Measurements from ENCODE around the gene A2ML1. TPM values are rescaled to one million over a fixed set of nuclear protein-coding genes. Genes with fewer than 3 reads are reported as not detected.

The A2ML1 gene
- total RNA-seq, 1 donor from 2014 or later: 0.43 TPM

DNA sequence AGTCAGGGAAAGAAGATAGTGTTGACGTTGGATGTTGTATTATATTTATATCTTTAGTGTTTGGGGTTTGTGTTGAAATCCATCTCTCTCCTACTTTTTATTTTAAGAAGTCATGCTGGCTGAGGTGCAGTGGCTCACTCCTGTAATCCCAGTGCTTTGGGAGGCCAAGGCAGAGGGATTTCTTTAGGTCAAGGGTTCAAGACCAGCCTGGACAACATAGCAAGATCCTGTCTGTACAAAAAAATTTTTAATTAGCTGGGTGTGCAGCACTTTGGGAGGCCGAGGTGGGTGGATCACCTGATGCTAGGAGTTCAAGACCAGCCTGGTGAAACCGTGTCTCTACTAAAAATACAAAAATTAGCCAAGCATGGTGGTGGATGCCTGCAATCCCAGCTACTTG lies 23.9 kb downstream of the A2ML1 start:
- H3K27me3 Mint-ChIP-seq (ENCODE audit: insufficient read depth, low read depth): peaks cover 2% of the 10 kb centered on the region
- no peak for DNase-seq (ENCODE audit: low spot score)
- Histone ChIP-seq H3K9ac (no peak overlapping the region), H2AFZ (replicated peaks) (no peak overlapping the region), H3K4me3 (no peak overlapping the region), H3K79me2 (ENCODE audit: low read depth) (no peaks in the 10 kb centered on the region), H3K36me3 (no peaks in the 10 kb centered on the region), H3K4me1 (no peaks in the 10 kb centered on the region), H4K20me1 (ENCODE audit: low read depth) (no peaks in the 10 kb centered on the region), H3K27me3 (no peaks in the 10 kb centered on the region), H3K9me3 (ENCODE audit: low read depth) (no peaks in the 10 kb centered on the region), H3K27ac (no peak overlapping the region), H3F3A (ENCODE audit: low read depth) (no peaks in the 10 kb centered on the region), H3K4me2 (no peak overlapping the region)
- no peak overlapping the region for H3K4me3 Mint-ChIP-seq
- TF ChIP-seq EZH2phosphoT487 (IDR thresholded peaks at IDR 0.05) (no peak), EZH2 (IDR thresholded peaks at IDR 0.05) (no peak)
- TF ChIP-seq, protein P1, sequence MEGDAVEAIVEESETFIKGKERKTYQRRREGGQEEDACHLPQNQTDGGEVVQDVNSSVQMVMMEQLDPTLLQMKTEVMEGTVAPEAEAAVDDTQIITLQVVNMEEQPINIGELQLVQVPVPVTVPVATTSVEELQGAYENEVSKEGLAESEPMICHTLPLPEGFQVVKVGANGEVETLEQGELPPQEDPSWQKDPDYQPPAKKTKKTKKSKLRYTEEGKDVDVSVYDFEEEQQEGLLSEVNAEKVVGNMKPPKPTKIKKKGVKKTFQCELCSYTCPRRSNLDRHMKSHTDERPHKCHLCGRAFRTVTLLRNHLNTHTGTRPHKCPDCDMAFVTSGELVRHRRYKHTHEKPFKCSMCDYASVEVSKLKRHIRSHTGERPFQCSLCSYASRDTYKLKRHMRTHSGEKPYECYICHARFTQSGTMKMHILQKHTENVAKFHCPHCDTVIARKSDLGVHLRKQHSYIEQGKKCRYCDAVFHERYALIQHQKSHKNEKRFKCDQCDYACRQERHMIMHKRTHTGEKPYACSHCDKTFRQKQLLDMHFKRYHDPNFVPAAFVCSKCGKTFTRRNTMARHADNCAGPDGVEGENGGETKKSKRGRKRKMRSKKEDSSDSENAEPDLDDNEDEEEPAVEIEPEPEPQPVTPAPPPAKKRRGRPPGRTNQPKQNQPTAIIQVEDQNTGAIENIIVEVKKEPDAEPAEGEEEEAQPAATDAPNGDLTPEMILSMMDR (IDR thresholded peaks at IDR 0.05): no peak
- no peaks in the 10 kb centered on the region for H3K9me3 Mint-ChIP-seq
- H3K4me1 Mint-ChIP-seq: no peaks in the 10 kb centered on the region
- H3K36me3 Mint-ChIP-seq: no peaks in the 10 kb centered on the region
- peak overlapping the region; percentile 43 for H3K27ac Mint-ChIP-seq

DNA sequence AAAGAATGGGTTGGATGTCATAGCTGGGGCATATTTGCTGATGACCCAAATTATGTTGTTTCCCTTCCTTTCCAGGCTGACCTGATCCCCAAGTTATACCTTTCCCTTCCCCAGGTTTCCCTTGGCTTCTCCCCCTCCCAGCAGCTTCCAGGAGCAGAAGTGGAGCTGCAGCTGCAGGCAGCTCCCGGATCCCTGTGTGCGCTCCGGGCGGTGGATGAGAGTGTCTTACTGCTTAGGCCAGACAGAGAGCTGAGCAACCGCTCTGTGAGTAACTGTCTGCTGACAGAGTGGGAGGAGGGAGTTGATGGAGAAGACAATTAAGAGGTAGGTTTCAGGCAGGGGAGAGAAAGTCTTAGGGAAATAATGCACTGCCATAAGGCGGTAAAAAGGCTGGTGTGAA lies 25.0 kb downstream of the A2ML1 start:
- no peaks in the 10 kb centered on the region for H3F3A ChIP-seq (ENCODE audit: low read depth)
- Mint-ChIP-seq H3K27ac (no peak overlapping the region), H3K4me1 (no peaks in the 10 kb centered on the region), H3K36me3 (no peaks in the 10 kb centered on the region), H3K4me3 (no peak overlapping the region), H3K9me3 (no peaks in the 10 kb centered on the region), H3K27me3 (ENCODE audit: insufficient read depth, low read depth) (peaks cover 6% of the 10 kb centered on the region)
- H3K27ac ChIP-seq: no peak overlapping the region
- no peak for DNase-seq (ENCODE audit: low spot score)
- no peaks in the 10 kb centered on the region for H3K36me3 ChIP-seq
- H3K9ac ChIP-seq: no peak overlapping the region
- TF ChIP-seq EZH2phosphoT487 (IDR thresholded peaks at IDR 0.05) (no peak), EZH2 (IDR thresholded peaks at IDR 0.05) (no peak)
- TF ChIP-seq, protein P1 (IDR thresholded peaks at IDR 0.05): no peak
- no peak overlapping the region for H3K4me3 ChIP-seq
- H3K4me2 ChIP-seq: no peak overlapping the region
- H2AFZ ChIP-seq (replicated peaks): no peak overlapping the region
- peaks cover 5% of the 10 kb centered on the region for H3K4me1 ChIP-seq
- no peaks in the 10 kb centered on the region for H4K20me1 ChIP-seq (ENCODE audit: low read depth)
- no peaks in the 10 kb centered on the region for H3K27me3 ChIP-seq
- H3K79me2 ChIP-seq (ENCODE audit: low read depth): no peaks in the 10 kb centered on the region
- H3K9me3 ChIP-seq (ENCODE audit: low read depth): no peaks in the 10 kb centered on the region

DNA sequence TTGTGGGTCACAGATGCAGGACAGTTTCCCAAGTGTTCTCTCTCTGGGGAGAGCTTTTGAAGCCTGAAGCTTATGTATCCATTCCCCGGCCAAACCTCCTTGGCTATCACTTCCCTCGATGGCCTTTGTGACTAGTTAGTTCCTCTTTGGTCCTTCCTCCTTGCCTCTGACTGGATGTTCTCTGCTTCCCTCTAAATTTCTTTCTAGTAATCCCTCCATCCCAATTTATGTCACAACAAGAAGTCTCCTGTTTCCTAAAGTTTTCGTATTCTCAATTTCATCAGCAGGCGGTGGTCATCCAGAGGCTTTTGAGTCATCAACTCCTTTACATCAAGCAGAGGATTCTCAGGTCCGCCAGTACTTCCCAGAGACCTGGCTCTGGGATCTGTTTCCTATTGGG lies 27.5 kb downstream of the A2ML1 start:
- no peaks in the 10 kb centered on the region for H3K79me2 ChIP-seq (ENCODE audit: low read depth)
- no peaks in the 10 kb centered on the region for H3F3A ChIP-seq (ENCODE audit: low read depth)
- Mint-ChIP-seq H3K27ac (no peak overlapping the region), H3K27me3 (ENCODE audit: insufficient read depth, low read depth) (peaks cover 8% of the 10 kb centered on the region), H3K36me3 (no peaks in the 10 kb centered on the region), H3K4me1 (peaks cover 3% of the 10 kb centered on the region), H3K9me3 (no peaks in the 10 kb centered on the region), H3K4me3 (no peak overlapping the region)
- H3K27ac ChIP-seq: no peak overlapping the region
- H3K4me1 ChIP-seq: peaks cover 5% of the 10 kb centered on the region
- TF ChIP-seq EZH2phosphoT487 (IDR thresholded peaks at IDR 0.05): no peak
- TF ChIP-seq, protein P1 (IDR thresholded peaks at IDR 0.05): no peak
- no peak for TF ChIP-seq EZH2 (IDR thresholded peaks at IDR 0.05)
- H4K20me1 ChIP-seq (ENCODE audit: low read depth): no peaks in the 10 kb centered on the region
- DNase-seq (ENCODE audit: low spot score): no peak
- no peak overlapping the region for H2AFZ ChIP-seq (replicated peaks)
- H3K9ac ChIP-seq: no peak overlapping the region
- H3K27me3 ChIP-seq: no peaks in the 10 kb centered on the region
- no peak overlapping the region for H3K4me2 ChIP-seq
- H3K9me3 ChIP-seq (ENCODE audit: low read depth): no peaks in the 10 kb centered on the region
- H3K36me3 ChIP-seq: no peaks in the 10 kb centered on the region
- no peak overlapping the region for H3K4me3 ChIP-seq

Measured in neural progenitor cell (in vitro differentiated cells).